Thoracic aorta (tissue), 2 donors: ENCODE measurements around the gene SRSF4. TPM values are rescaled to one million over a fixed set of nuclear protein-coding genes. Genes with fewer than 3 reads are reported as not detected.
A peak's percentile ranks its signal among the peaks of the same experiment; 100 is the strongest.

Experiments used
- ATAC-seq: fragments of 150-250 bp; one replicate; pipeline ENCODE4 v1.8.0; 2017; ENCODE audit warnings: low read depth; ENCODE audit not compliant: insufficient number of reproducible peaks, low FRiP score
- DNase-seq: peaks from one replicate; pipeline ENCODE4 v3.0.0-alpha.2; 2020; ENCODE audit warnings: low spot score
- H3K27ac ChIP-seq, 2 donors: fragments of 200-600 bp; sonication (generic); 1 replicate in 1 of 2; 2 replicates in 1 of 2; pipeline ENCODE4 v1.5.1; 2016; ENCODE audit warnings: mild to moderate bottlenecking in 2 of 2, moderate library complexity in 2 of 2
- H3K27me3 ChIP-seq: fragments of 200-600 bp; sonication (generic); replicated peaks from 2 replicates; pipeline ENCODE4 v1.6.0; 2016; ENCODE audit warnings: mild to moderate bottlenecking; ENCODE audit not compliant: insufficient read depth
- H3K36me3 ChIP-seq: fragments of 200-600 bp; sonication (generic); one replicate; pipeline ENCODE4 v1.5.1; 2016
- H3K4me1 ChIP-seq, 2 donors: fragments of 200-600 bp; sonication (generic); 1 replicate in 1 of 2; 2 replicates in 1 of 2; pipeline versions ENCODE4 v1.5.1 to v1.6.0; 2016; ENCODE audit warnings: low read depth in 2 of 2, mild to moderate bottlenecking in 1 of 2; ENCODE audit not compliant: control insufficient read depth in 1 of 2
- H3K4me3 ChIP-seq: fragments of 200-600 bp; sonication (generic); 2 replicates; pipeline ENCODE4 v1.5.1; 2016; ENCODE audit warnings: mild to moderate bottlenecking
- H3K9me3 ChIP-seq: fragments of 200-600 bp; sonication (generic); 2 replicates; pipeline ENCODE4 v1.5.1; 2016
- CTCF ChIP-seq: fragments of 200-600 bp; sonication (generic); IDR thresholded peaks from one replicate; pipeline ENCODE4 v1.5.1; 2019; ENCODE audit warnings: antibody characterized with exemption
- total RNA-seq, 2 donors: library from RNA; depleted of rRNA; stranded (reverse); fragments of >200 nt; gene quantifications; one replicate each; pipeline versions ENCODE4 v1.1.0 to v1.2.3, GENCODE V29; 2016

SRSF4 gene
- total RNA-seq, 2 donors from 2014 or later, result 52.5 to 96.4 TPM

DNA sequence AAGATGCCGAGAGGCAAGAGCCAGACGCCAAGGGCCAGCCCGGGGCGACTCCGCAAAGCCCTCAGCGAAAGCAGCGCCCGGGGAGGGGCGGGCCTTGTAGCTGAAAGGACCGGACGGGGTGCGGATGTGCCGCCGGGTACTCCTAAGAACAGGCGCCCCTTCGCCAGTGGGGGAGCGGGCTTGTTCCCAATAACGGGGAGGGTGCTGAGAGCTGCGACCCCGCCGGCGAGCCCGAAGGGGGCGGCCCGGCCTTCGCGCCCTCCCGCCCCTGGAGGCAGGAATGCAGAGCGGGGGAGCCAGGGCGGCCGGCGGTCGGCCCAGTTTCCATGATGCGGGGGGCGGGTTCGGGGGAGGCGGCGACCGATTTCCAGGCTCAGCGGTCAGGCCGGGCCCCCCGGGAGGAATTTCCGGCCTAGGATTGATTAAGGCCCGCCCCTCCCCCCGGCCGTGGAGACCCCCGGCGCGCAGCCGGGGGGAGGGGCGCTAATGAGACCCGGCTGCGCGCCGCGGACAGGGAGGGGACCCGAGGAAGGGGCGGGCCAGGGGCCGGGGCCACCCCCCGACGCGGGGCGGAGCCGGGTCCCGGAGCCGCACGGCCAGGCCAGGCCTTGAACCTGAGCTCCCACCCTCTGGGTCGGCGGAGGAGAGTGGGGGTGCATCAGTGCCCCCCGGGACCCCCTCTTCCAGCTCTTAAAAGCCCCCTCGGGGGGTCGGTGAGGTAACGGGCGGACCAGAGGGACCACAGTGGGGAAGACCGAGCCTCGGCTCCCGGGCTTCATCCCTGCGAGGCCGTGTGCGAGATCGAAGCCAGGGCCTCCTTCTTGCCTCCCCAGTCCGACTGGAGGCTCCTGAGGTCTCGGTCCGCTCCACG lies 57.1 kb downstream of the SRSF4 start:
- peak; percentile 96 for TF ChIP-seq CTCF
- H3K9me3 ChIP-seq, result no peaks in the 10 kb centered on the region
- no peaks in the 10 kb centered on the region for H3K27me3 ChIP-seq
- peaks cover 10 to 42% of the 10 kb centered on the region in 2 donors for H3K4me1 ChIP-seq
- H3K27ac ChIP-seq, result peak overlapping the region; percentile 100
- no peaks in the 10 kb centered on the region for H3K36me3 ChIP-seq
- ATAC-seq (peak; percentile 66), DNase-seq (no peak)
- H3K4me3 ChIP-seq, result peak overlapping the region; percentile 97

GRCh38 chr1:29123887-29124365 lies 57.8 kb downstream of the SRSF4 start, which contains the start of gene TMEM200B:
Gene TMEM200B (minus strand): TSS chr1:29123903. CDS start chr1:29121828, 2,075 bp downstream.
- no peak for TF ChIP-seq CTCF
- Histone ChIP-seq H3K9me3 (no peaks in the 10 kb centered on the region), H3K4me3 (peak within 1 kb of the TSS; percentile 97), H3K27me3 (no peaks in the 10 kb centered on the region), H3K27ac (peak within 1 kb of the TSS; percentile 100), H3K36me3 (no peaks in the 10 kb centered on the region), H3K4me1 (peaks cover 13 to 48% of the 10 kb centered on the region in 2 donors)
- DNase-seq, result no peak
- ATAC-seq, result peak; percentile 42

- TF ChIP-seq CTCF, result no peak
- Histone ChIP-seq H3K9me3 (no peaks in the 10 kb centered on the region), H3K36me3 (no peaks in the 10 kb centered on the region), H3K27ac (peak overlapping the region; percentile 100), H3K27me3 (no peaks in the 10 kb centered on the region), H3K4me3 (peak overlapping the region; percentile 97), H3K4me1 (peaks cover 13 to 48% of the 10 kb centered on the region in 2 donors)
- DNase-seq (no peak), ATAC-seq (no peak)
Measured at GRCh38 chr1:29123053-29123886, 58.4 kb downstream of the SRSF4 start.

- no peak for TF ChIP-seq CTCF
- H3K27ac ChIP-seq, result peak overlapping the region; percentile 100
- no peaks in the 10 kb centered on the region for H3K9me3 ChIP-seq
- ATAC-seq (peak; percentile 46), DNase-seq (no peak)
- no peaks in the 10 kb centered on the region for H3K36me3 ChIP-seq
- no peaks in the 10 kb centered on the region for H3K27me3 ChIP-seq
- H3K4me1 ChIP-seq, result peaks cover 13 to 48% of the 10 kb centered on the region in 2 donors
- H3K4me3 ChIP-seq, result peak overlapping the region; percentile 97
Measured at GRCh38 chr1:29122682-29123052, 59.0 kb downstream of the SRSF4 start.
